AG09319 (cell line): ENCODE data around the gene TFAP2E.
"Not testable (repeated sequence)": the region's sequence is repeated elsewhere in the genome, so short reads cannot be mapped to it uniquely, and the experiment has no call there.

ENCODE experiments used
- DNase-seq: peaks from one replicate; pipeline ENCODE4 v3.0.0-alpha.2; 2010; ENCODE audit warnings: low read depth; ENCODE audit errors: extremely low read depth
- TF ChIP-seq, protein P1 (sequence below): IDR thresholded peaks from 2 replicates; pipeline ENCODE4 v1.5.1; 2011; ENCODE audit warnings: low read depth, mild to moderate bottlenecking, inconsistent platforms, low read length, moderate library complexity

TFAP2E gene

DNA sequence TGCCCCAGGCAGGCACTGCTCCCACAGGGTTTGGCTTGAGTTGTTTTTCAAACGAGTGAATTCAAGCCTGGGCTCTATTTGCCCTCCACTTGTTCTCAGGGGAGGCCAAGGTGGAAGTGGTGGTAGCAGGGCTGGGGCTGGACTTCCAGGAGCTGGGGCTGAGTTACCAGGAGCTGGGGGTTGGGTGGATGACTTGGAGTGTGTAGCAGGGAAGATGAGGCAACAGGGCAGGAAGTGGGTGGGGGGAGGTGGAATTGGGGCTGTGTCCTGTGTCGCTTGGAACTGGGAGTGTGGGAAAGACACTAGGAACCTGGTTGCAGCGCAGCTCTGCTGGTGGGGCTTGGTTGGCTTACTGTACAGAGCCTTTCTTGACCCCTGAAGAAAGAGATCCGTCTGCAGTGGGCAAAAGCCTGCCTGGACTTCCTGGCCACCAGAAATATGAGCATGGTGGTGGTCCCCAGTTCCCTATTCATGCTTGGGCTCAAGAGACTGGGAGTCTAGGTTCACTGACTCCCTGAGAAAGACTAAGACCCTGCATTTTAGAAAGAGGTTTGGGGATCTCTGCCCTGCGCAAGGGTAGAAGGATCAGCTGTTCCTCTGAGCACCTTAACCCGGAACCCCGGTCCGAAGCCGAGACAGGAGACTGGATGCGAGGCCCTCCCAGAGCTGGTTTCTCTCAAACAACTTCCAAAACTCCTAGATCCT, 3.1 kb downstream of the TFAP2E start:
- DNase-seq: no peak
- TF ChIP-seq, protein P1, sequence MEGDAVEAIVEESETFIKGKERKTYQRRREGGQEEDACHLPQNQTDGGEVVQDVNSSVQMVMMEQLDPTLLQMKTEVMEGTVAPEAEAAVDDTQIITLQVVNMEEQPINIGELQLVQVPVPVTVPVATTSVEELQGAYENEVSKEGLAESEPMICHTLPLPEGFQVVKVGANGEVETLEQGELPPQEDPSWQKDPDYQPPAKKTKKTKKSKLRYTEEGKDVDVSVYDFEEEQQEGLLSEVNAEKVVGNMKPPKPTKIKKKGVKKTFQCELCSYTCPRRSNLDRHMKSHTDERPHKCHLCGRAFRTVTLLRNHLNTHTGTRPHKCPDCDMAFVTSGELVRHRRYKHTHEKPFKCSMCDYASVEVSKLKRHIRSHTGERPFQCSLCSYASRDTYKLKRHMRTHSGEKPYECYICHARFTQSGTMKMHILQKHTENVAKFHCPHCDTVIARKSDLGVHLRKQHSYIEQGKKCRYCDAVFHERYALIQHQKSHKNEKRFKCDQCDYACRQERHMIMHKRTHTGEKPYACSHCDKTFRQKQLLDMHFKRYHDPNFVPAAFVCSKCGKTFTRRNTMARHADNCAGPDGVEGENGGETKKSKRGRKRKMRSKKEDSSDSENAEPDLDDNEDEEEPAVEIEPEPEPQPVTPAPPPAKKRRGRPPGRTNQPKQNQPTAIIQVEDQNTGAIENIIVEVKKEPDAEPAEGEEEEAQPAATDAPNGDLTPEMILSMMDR: no peak

DNA sequence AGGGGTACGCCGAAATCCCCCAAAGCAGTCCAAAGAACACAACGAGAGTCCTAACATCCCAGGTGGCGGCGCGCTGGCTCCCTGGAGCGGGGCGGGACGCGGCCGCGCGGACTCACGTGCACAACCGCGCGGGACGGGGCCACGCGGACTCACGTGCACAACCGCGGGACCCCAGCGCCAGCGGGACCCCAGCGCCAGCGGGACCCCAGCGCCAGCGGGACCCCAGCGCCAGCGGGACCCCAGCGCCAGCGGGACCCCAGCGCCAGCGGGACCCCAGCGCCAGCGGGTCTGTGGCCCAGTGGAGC, 3.6 kb downstream of the TFAP2E start:
- DNase-seq: not testable (repeated sequence)

DNA sequence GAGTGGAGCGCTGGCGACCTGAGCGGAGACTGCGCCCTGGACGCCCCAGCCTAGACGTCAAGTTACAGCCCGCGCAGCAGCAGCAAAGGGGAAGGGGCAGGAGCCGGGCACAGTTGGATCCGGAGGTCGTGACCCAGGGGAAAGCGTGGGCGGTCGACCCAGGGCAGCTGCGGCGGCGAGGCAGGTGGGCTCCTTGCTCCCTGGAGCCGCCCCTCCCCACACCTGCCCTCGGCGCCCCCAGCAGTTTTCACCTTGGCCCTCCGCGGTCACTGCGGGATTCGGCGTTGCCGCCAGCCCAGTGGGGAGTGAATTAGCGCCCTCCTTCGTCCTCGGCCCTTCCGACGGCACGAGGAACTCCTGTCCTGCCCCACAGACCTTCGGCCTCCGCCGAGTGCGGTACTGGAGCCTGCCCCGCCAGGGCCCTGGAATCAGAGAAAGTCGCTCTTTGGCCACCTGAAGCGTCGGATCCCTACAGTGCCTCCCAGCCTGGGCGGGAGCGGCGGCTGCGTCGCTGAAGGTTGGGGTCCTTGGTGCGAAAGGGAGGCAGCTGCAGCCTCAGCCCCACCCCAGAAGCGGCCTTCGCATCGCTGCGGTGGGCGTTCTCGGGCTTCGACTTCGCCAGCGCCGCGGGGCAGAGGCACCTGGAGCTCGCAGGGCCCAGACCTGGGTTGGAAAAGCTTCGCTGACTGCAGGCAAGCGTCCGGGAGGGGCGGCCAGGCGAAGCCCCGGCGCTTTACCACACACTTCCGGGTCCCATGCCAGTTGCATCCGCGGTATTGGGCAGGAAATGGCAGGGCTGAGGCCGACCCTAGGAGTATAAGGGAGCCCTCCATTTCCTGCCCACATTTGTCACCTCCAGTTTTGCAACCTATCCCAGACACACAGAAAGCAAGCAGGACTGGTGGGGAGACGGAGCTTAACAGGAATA, 4.2 kb downstream of the TFAP2E start:
- TF ChIP-seq, protein P1: no peak
- no peak for DNase-seq

- DNase-seq: no peak
- TF ChIP-seq, protein P1: no peak
Observed at GRCh38 chr1:35580949-35581388, 7.9 kb downstream of the TFAP2E start.

DNA sequence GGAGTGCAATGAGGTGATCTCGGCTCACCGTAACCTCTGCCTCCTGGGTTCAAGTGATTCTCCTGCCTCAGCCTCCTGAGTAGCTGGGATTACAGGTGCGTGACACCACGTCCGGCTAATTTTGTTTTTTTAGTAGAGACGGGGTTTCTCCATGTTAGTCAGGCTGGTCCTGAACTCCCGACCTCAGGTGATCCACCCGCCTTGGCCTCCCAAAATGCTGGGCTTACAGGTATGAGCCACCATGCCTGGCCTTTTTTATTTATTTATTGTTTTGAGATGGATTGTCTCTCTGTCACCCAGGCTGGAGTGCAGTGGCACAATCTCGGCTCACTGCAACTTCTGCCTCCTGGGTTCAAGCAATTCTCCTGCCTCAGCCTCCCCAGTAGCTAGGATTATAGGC, 8.5 kb downstream of the TFAP2E start:
- DNase-seq: not testable (repeated sequence)

GRCh38 chr1:35585281-35585680, 12.2 kb downstream of the TFAP2E start:
- DNase-seq: no peak
- TF ChIP-seq, protein P1: no peak

DNA sequence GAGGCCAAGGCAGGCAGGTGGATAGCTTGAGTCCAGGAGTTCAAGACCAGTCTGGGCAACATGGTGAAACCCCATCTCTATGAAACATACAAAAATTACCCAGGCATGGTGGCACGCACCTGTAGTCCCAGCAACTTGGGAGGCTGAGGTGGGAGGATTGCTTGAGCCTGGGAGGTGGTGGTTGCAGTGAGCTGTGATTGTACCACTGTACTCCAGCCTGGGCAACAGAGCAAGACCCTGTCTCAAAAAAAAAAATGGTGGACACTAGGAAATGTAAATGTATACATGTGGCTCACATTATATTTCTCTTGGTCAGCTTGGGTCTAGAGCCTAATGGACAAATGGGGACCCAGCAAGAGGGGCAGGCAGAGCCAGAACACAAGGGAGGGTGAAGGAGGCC, 12.7 kb downstream of the TFAP2E start:
- not testable (repeated sequence) for DNase-seq

GRCh38 chr1:35586808-35587207, 13.7 kb downstream of the TFAP2E start:
- DNase-seq: no peak
- TF ChIP-seq, protein P1: no peak

- TF ChIP-seq, protein P1: no peak
- no peak for DNase-seq
Observed at GRCh38 chr1:35587736-35588135, 14.6 kb downstream of the TFAP2E start.
